Prostate gland (tissue), 2 donors: ENCODE results near the gene IRS1.

ENCODE experiments used
- CTCF ChIP-seq, 4 experiments: fragments of 200-600 bp in 2 of 4; fragments of 450-650 bp in 2 of 4; sonication (generic) in 2 of 4; IDR thresholded peaks; 1 replicate in 3 of 4; 2 replicates in 1 of 4; pipeline ENCODE4 v1.5.1; 2016 to 2019; ENCODE audit warnings: antibody characterized with exemption in 4 of 4, mild to moderate bottlenecking in 2 of 4, moderate library complexity in 2 of 4
- POLR2A ChIP-seq: fragments of 450-650 bp; IDR thresholded peaks from one replicate; pipeline ENCODE4 v1.6.1; 2016; ENCODE audit warnings: antibody characterized with exemption, mild to moderate bottlenecking
- POLR2AphosphoS5 ChIP-seq: sonication (generic); formaldehyde crosslinking; IDR thresholded peaks from one replicate; pipeline ENCODE4 v1.6.1; 2017; ENCODE audit warnings: antibody characterized with exemption

DNA sequence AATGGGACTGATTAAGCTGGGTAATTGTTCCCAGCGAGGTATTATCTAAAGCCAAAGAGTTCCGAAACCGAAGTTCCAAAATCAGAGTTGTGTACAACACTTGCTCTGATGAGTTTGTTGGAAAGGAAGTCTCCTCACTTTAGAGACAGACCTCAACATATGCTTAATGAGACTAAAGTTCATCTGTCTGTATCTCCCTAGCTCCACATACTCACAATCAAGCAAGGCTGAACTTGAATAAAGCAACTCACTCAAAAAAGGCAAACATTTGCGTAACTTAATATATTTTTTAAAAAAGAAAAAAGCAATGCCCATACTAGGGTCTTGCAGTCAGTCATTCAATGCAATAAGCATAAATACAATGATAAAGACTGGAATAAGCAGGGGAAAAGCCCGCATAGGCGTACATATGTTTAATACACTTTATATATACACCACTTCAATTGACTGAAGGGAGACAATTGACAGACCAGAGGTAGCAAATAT is 60.0 kb downstream of the IRS1 start:
- no peak for TF ChIP-seq CTCF (IDR thresholded peaks at IDR 0.05)
- TF ChIP-seq POLR2A: no peak
- TF ChIP-seq POLR2AphosphoS5: no peak
